H9 (cell line): ENCODE results near the gene TRIM77. TPM values are rescaled to one million over a fixed set of nuclear protein-coding genes. Genes with fewer than 3 reads are reported as not detected.
"Not testable (repeated sequence)": the region's sequence is repeated elsewhere in the genome, so short reads cannot be mapped to it uniquely, and the experiment has no call there.

Experiments used
- DNase-seq: peaks from one replicate; pipeline ENCODE4 v3.0.0-alpha.2; 2017
- H2AFZ ChIP-seq: one replicate; pipeline ENCODE4 v1.6.1; 2013; ENCODE audit warnings: mild to moderate bottlenecking, low read length, control low read depth, moderate library complexity
- H2AK5ac ChIP-seq: 2 replicates; pipeline ENCODE4 v1.6.1; 2013; ENCODE audit warnings: low read length, control low read depth, mixed read lengths; ENCODE audit not compliant: insufficient read length
- H2BK120ac ChIP-seq: one replicate; pipeline ENCODE4 v1.6.1; 2013; ENCODE audit warnings: low read depth, mild to moderate bottlenecking, low read length, control low read depth, inconsistent platforms; ENCODE audit not compliant: poor library complexity, severe bottlenecking
- H2BK12ac ChIP-seq: 2 replicates; pipeline ENCODE4 v1.6.1; 2013; ENCODE audit warnings: low read length, control low read depth, mixed read lengths, low read depth; ENCODE audit not compliant: insufficient read length
- H2BK15ac ChIP-seq: 2 replicates; pipeline ENCODE4 v1.6.1; 2013; ENCODE audit warnings: low read depth, low read length, control low read depth
- H2BK20ac ChIP-seq: one replicate; pipeline ENCODE4 v1.6.1; 2013; ENCODE audit warnings: low read depth, mild to moderate bottlenecking, low read length, control low read depth, inconsistent platforms; ENCODE audit not compliant: poor library complexity, severe bottlenecking
- H2BK5ac ChIP-seq: 2 replicates; pipeline ENCODE4 v1.6.1; 2013; ENCODE audit warnings: low read length, control low read depth, mixed read lengths; ENCODE audit not compliant: insufficient read length
- H3K14ac ChIP-seq: 2 replicates; pipeline ENCODE4 v1.6.1; 2013; ENCODE audit warnings: low read length, control low read depth; ENCODE audit not compliant: insufficient read depth
- H3K18ac ChIP-seq: 2 replicates; pipeline ENCODE4 v1.6.1; 2013; ENCODE audit warnings: low read depth, mild to moderate bottlenecking, mixed read lengths, low read length, control low read depth; ENCODE audit not compliant: insufficient read length
- H3K23ac ChIP-seq: 2 replicates; pipeline ENCODE4 v1.6.1; 2013; ENCODE audit warnings: low read length, control low read depth, mixed read lengths, low read depth; ENCODE audit not compliant: insufficient read length
- H3K23me2 ChIP-seq: 2 replicates; pipeline ENCODE4 v1.6.1; 2013; ENCODE audit warnings: low read depth, mild to moderate bottlenecking, mixed read lengths, low read length, control low read depth; ENCODE audit not compliant: insufficient read length, poor library complexity, severe bottlenecking
- H3K27ac ChIP-seq: 2 replicates; pipeline ENCODE4 v1.5.1; 2013; ENCODE audit warnings: low read length, control low read depth, mixed read lengths, low read depth; ENCODE audit not compliant: insufficient read length
- H3K27me3 ChIP-seq: 2 replicates; pipeline ENCODE4 v1.6.1; 2013; ENCODE audit warnings: low read length, control low read depth, inconsistent platforms; ENCODE audit not compliant: insufficient read depth
- H3K4ac ChIP-seq: 2 replicates; pipeline ENCODE4 v1.6.1; 2013; ENCODE audit warnings: low read depth, mild to moderate bottlenecking, control low read depth, inconsistent platforms, low read length, moderate library complexity
- H3K4me1 ChIP-seq: 2 replicates; pipeline ENCODE4 v1.6.1; 2013; ENCODE audit warnings: low read length, control low read depth, inconsistent platforms; ENCODE audit not compliant: insufficient read depth
- H3K4me2 ChIP-seq: 2 replicates; pipeline ENCODE4 v1.6.1; 2013; ENCODE audit warnings: low read length, control low read depth, mixed read lengths; ENCODE audit not compliant: insufficient read length, insufficient read depth
- H3K56ac ChIP-seq: 2 replicates; pipeline ENCODE4 v1.6.1; 2013; ENCODE audit warnings: low read depth, mild to moderate bottlenecking, mixed read lengths, low read length, control low read depth; ENCODE audit not compliant: insufficient read length
- H3K79me1 ChIP-seq: 2 replicates; pipeline ENCODE4 v1.6.1; 2013; ENCODE audit warnings: low read depth, mild to moderate bottlenecking, moderate library complexity, low read length, control low read depth, inconsistent platforms; ENCODE audit not compliant: insufficient read depth, poor library complexity, severe bottlenecking
- H3K79me2 ChIP-seq: 2 replicates; pipeline ENCODE4 v1.6.1; 2013; ENCODE audit warnings: low read length, control low read depth, inconsistent platforms; ENCODE audit not compliant: insufficient read depth
- H3K9ac ChIP-seq: 2 replicates; pipeline ENCODE4 v1.6.1; 2013; ENCODE audit warnings: low read length, control low read depth, mixed read lengths; ENCODE audit not compliant: insufficient read length; ENCODE audit errors: extremely low read depth
- H3K9me3 ChIP-seq: one replicate; pipeline ENCODE4 v1.6.1; 2013; ENCODE audit warnings: low read depth, low read length, inconsistent platforms; ENCODE audit not compliant: control insufficient read depth
- H3T11ph ChIP-seq: one replicate; pipeline ENCODE4 v1.6.1; 2013; ENCODE audit warnings: mild to moderate bottlenecking, low read length, control low read depth, inconsistent platforms
- H4K20me1 ChIP-seq: one replicate; pipeline ENCODE4 v1.6.1; 2013; ENCODE audit not compliant: control insufficient read depth, insufficient read length, insufficient read depth
- H4K5ac ChIP-seq: 2 replicates; pipeline ENCODE4 v1.6.1; 2013; ENCODE audit warnings: low read depth, mild to moderate bottlenecking, mixed read lengths, low read length, control low read depth; ENCODE audit not compliant: insufficient read length
- H4K8ac ChIP-seq: replicated peaks from 2 replicates; pipeline ENCODE4 v1.6.1; 2013; ENCODE audit warnings: low read length, control low read depth, mixed read lengths, low read depth; ENCODE audit not compliant: insufficient read length
- H4K91ac ChIP-seq: 2 replicates; pipeline ENCODE4 v1.6.1; 2013; ENCODE audit warnings: low read depth, mild to moderate bottlenecking, moderate library complexity, mixed read lengths, low read length, control low read depth; ENCODE audit not compliant: insufficient read length
- H3K27ac Mint-ChIP-seq, 3 experiments: 2 replicates in 2 of 3; 3 replicates in 1 of 3; pipeline ENCODE4 v1.8.0; 2020 to 2021; ENCODE audit warnings: mixed read lengths in 3 of 3, mild to moderate bottlenecking in 1 of 3, moderate library complexity in 1 of 3
- H3K27me3 Mint-ChIP-seq: 2 replicates; pipeline ENCODE4 v1.8.0; 2021; ENCODE audit warnings: low read depth, mild to moderate bottlenecking, moderate library complexity, mixed read lengths
- H3K36me3 Mint-ChIP-seq, 3 experiments: 2 replicates in 2 of 3; 3 replicates in 1 of 3; pipeline ENCODE4 v1.8.0; 2020 to 2021; ENCODE audit warnings: low read depth in 3 of 3, mixed read lengths in 3 of 3; ENCODE audit not compliant: insufficient read depth in 1 of 3
- H3K4me1 Mint-ChIP-seq, 2 experiments: 2 replicates each; pipeline ENCODE4 v1.8.0; 2020; ENCODE audit warnings: mixed read lengths in 2 of 2
- H3K4me3 Mint-ChIP-seq, 2 experiments: 2 replicates in 1 of 2; 3 replicates in 1 of 2; pipeline ENCODE4 v1.8.0; 2020 to 2021; ENCODE audit warnings: mild to moderate bottlenecking in 2 of 2, mixed read lengths in 2 of 2, moderate library complexity in 1 of 2
- H3K9me3 Mint-ChIP-seq, 2 experiments: 2 replicates in 1 of 2; 3 replicates in 1 of 2; pipeline ENCODE4 v1.8.0; 2020; ENCODE audit warnings: mild to moderate bottlenecking in 2 of 2, mixed read lengths in 2 of 2, moderate library complexity in 1 of 2
- CTCF ChIP-seq: fragments of 200-600 bp; sonication (generic); conservative IDR thresholded peaks from 3 replicates; pipeline ENCODE4 v1.8.0; 2021; ENCODE audit warnings: antibody characterized with exemption, mild to moderate bottlenecking
- WGBS: extraction: QIAGEN DNeasy Blood & Tissue Kit; methylation state at CpG from one replicate; pipeline ENCODE4 v1.1.7; 2013; ENCODE audit warnings: missing lambda C conversion rate, low lambda C conversion rate, mixed read lengths; ENCODE audit not compliant: insufficient read length; ENCODE audit errors: extremely low coverage; 5-methylcytosine and 5-hydroxymethylcytosine counted together
- total RNA-seq: library from RNA; stranded (reverse); gene quantifications from 2 replicates; pipeline ENCODE4 v1.2.1, GENCODE V29; 2021

TRIM77 gene
- total RNA-seq, 1 experiment from 2014 or later: not detected

GRCh38 chr11:89675383-89675782 lies 34.7 kb upstream of the TRIM77 start:
- not testable (repeated sequence) for H2AFZ ChIP-seq, H3K4me1 Mint-ChIP-seq, H2BK120ac ChIP-seq, H3K23ac ChIP-seq, H4K20me1 ChIP-seq, DNase-seq, H3K4me2 ChIP-seq, H3K4me3 Mint-ChIP-seq, H3K14ac ChIP-seq, H3K9me3 Mint-ChIP-seq, H3K27me3 Mint-ChIP-seq, H3K4ac ChIP-seq, H3K23me2 ChIP-seq, H3K36me3 Mint-ChIP-seq, H2BK5ac ChIP-seq, H3K56ac ChIP-seq, H3K18ac ChIP-seq, H2BK20ac ChIP-seq, H2BK12ac ChIP-seq, H2BK15ac ChIP-seq, H3K9ac ChIP-seq, H3K79me1 ChIP-seq, H3K9me3 ChIP-seq, H4K8ac ChIP-seq, H3K4me1 ChIP-seq, H3T11ph ChIP-seq, H2AK5ac ChIP-seq, H3K27ac Mint-ChIP-seq, H3K27ac ChIP-seq, H4K91ac ChIP-seq, H3K27me3 ChIP-seq, H4K5ac ChIP-seq, H3K79me2 ChIP-seq
- peak; percentile 49 for TF ChIP-seq CTCF
- no CpG with 5 or more reads among the region's 2 CpGs for WGBS

DNA sequence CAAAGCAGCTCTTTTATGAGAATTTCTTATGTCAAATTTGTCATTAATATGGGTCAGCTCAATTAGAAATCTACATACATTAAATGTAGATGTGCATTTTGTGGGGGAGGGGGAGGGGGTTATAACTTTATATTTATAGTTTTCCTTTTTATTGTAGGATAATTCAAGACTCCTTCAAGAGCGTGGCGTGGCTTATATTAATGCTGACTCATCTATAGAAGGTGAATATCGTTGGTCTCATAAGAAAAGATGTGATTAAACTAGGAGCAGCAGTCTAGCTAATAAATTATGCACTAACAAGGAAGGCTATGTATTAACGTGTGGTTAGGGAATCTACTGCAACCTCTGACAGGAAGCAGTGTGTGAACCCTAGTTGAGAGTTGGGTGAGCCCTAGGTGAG lies 34.2 kb upstream of the TRIM77 start:
- H3K4me3 Mint-ChIP-seq, H4K8ac ChIP-seq, H3K27me3 ChIP-seq, H2BK12ac ChIP-seq, H3K4me2 ChIP-seq, H3K4ac ChIP-seq, H3K27me3 Mint-ChIP-seq, H3K79me1 ChIP-seq, H3K27ac ChIP-seq, H3K4me1 ChIP-seq, H3K36me3 Mint-ChIP-seq, H2BK15ac ChIP-seq, H3K18ac ChIP-seq, H3K9ac ChIP-seq, H3K27ac Mint-ChIP-seq, H4K20me1 ChIP-seq, H2AFZ ChIP-seq, H2BK20ac ChIP-seq, H2BK5ac ChIP-seq, H3K4me1 Mint-ChIP-seq, H4K5ac ChIP-seq, DNase-seq, H3K56ac ChIP-seq, H3K79me2 ChIP-seq, H2AK5ac ChIP-seq, H3K23ac ChIP-seq, H3K9me3 ChIP-seq, H3K14ac ChIP-seq, H3T11ph ChIP-seq, H2BK120ac ChIP-seq, H3K9me3 Mint-ChIP-seq, H3K23me2 ChIP-seq, H4K91ac ChIP-seq: not testable (repeated sequence)
- WGBS: no CpG with 5 or more reads among the region's 4 CpGs
